ENCODE results near the gene TMEM163. TPM values are rescaled to one million over a fixed set of nuclear protein-coding genes. Genes with fewer than 3 reads are reported as not detected.

The TMEM163 gene
- total RNA-seq, 1 donor from 2014 or later = 31.9 TPM

- H3K36me3 ChIP-seq = no peaks in the 10 kb centered on the region
- DNase-seq (no peak), ATAC-seq (peak in 1 of 2 donors; percentile 42)
- TF ChIP-seq, protein P1, sequence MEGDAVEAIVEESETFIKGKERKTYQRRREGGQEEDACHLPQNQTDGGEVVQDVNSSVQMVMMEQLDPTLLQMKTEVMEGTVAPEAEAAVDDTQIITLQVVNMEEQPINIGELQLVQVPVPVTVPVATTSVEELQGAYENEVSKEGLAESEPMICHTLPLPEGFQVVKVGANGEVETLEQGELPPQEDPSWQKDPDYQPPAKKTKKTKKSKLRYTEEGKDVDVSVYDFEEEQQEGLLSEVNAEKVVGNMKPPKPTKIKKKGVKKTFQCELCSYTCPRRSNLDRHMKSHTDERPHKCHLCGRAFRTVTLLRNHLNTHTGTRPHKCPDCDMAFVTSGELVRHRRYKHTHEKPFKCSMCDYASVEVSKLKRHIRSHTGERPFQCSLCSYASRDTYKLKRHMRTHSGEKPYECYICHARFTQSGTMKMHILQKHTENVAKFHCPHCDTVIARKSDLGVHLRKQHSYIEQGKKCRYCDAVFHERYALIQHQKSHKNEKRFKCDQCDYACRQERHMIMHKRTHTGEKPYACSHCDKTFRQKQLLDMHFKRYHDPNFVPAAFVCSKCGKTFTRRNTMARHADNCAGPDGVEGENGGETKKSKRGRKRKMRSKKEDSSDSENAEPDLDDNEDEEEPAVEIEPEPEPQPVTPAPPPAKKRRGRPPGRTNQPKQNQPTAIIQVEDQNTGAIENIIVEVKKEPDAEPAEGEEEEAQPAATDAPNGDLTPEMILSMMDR (IDR thresholded peaks at IDR 0.05) = no peak
- H3K4me1 ChIP-seq = peaks cover 8% of the 10 kb centered on the region
- H3K9me3 ChIP-seq = no peaks in the 10 kb centered on the region
- no peak overlapping the region for H3K4me3 ChIP-seq
- intact Hi-C loops (cut with DNase I) = no loop called here
- no peaks in the 10 kb centered on the region for H3K27me3 ChIP-seq (ENCODE audit: low read depth)
- H3K27ac ChIP-seq = no peak overlapping the region
These were observed 36.1 kb downstream of the TMEM163 start for GRCh38 chr2:134682726-134683125.

GRCh38 chr2:134681201-134681600 lies 37.6 kb downstream of the TMEM163 start:
- peaks cover 8% of the 10 kb centered on the region for H3K4me1 ChIP-seq
- no peaks in the 10 kb centered on the region for H3K9me3 ChIP-seq
- no peaks in the 10 kb centered on the region for H3K36me3 ChIP-seq
- ATAC-seq (no peak), DNase-seq (no peak)
- intact Hi-C loops (cut with DNase I) = no loop called here
- H3K4me3 ChIP-seq = no peak overlapping the region
- TF ChIP-seq, protein P1 (IDR thresholded peaks at IDR 0.05) = no peak
- H3K27ac ChIP-seq = no peak overlapping the region
- no peaks in the 10 kb centered on the region for H3K27me3 ChIP-seq (ENCODE audit: low read depth)

DNA sequence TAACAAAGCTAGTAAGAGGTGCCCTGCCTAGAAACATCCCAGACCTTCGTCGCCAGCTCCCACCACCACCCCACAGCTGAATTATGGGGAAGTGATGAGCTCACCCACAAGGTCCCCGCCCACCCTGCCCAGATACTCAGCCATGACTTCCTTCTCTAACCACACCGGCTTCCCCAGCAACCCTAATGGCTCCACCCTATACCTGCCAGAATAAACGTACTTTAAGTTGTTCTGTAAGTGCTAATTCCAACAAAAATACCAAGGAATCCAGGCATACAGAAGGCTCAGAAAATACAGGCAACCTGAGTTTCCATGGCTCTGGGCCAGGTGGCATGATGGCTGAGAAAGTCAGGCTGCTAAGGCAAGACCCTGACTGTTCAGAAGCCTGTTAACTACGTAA lies 39.1 kb downstream of the TMEM163 start:
- intact Hi-C loops (cut with DNase I) = no loop called here
- ATAC-seq (peak in 1 of 2 donors; percentile 40), DNase-seq (no peak)
- H3K27me3 ChIP-seq (ENCODE audit: low read depth) = no peaks in the 10 kb centered on the region
- H3K4me3 ChIP-seq = no peak overlapping the region
- no peak overlapping the region for H3K27ac ChIP-seq
- TF ChIP-seq, protein P1 (IDR thresholded peaks at IDR 0.05) = no peak
- H3K36me3 ChIP-seq = no peaks in the 10 kb centered on the region
- H3K4me1 ChIP-seq = peaks cover 8% of the 10 kb centered on the region
- no peaks in the 10 kb centered on the region for H3K9me3 ChIP-seq

DNA sequence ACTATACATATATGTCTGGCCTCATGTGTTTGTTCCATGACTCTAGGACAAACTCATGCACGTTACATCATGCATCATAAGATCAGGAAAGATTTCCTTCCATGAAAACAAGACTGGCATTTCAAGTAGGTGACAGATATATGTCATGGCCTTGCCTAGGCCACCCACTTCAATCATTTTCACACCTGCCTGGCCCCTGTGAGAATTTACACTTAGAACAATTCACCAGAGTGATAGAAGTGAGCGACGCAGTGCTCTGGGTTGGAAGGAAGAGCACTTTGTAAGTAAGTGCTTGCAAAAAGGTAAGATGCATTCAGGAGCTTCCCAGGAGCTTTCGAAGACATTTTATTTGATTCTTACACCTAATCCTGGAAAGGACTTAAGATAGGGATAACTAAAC lies 39.5 kb downstream of the TMEM163 start:
- H3K4me1 ChIP-seq = peaks cover 8% of the 10 kb centered on the region
- H3K27ac ChIP-seq = no peak overlapping the region
- TF ChIP-seq, protein P1 (IDR thresholded peaks at IDR 0.05) = no peak
- intact Hi-C loops (cut with DNase I) = no loop called here
- ATAC-seq (no peak), DNase-seq (no peak)
- no peak overlapping the region for H3K4me3 ChIP-seq
- H3K27me3 ChIP-seq (ENCODE audit: low read depth) = no peaks in the 10 kb centered on the region
- H3K9me3 ChIP-seq = no peaks in the 10 kb centered on the region
- no peaks in the 10 kb centered on the region for H3K36me3 ChIP-seq

GRCh38 chr2:134677856-134678756 lies 40.7 kb downstream of the TMEM163 start:
- intact Hi-C loops (cut with DNase I) = no loop called here
- Histone ChIP-seq H3K27ac (no peak overlapping the region), H3K9me3 (no peaks in the 10 kb centered on the region), H3K36me3 (no peaks in the 10 kb centered on the region), H3K27me3 (ENCODE audit: low read depth) (no peaks in the 10 kb centered on the region), H3K4me1 (peaks cover 8% of the 10 kb centered on the region), H3K4me3 (no peak overlapping the region)
- DNase-seq = no peak
- ATAC-seq = no peak
- TF ChIP-seq, protein P1 (IDR thresholded peaks at IDR 0.05) = no peak
